HG03159 (cell line): ENCODE data around the gene DIP2B.

Source experiments
- ATAC-seq: cut with Tn5 transposase; IDR thresholded peaks from one replicate; pipeline ENCODE4 v1.9.1; 2021; ENCODE audit warnings: mild to moderate bottlenecking, moderate library complexity; ENCODE audit not compliant: unreplicated experiment

DIP2B gene

DNA sequence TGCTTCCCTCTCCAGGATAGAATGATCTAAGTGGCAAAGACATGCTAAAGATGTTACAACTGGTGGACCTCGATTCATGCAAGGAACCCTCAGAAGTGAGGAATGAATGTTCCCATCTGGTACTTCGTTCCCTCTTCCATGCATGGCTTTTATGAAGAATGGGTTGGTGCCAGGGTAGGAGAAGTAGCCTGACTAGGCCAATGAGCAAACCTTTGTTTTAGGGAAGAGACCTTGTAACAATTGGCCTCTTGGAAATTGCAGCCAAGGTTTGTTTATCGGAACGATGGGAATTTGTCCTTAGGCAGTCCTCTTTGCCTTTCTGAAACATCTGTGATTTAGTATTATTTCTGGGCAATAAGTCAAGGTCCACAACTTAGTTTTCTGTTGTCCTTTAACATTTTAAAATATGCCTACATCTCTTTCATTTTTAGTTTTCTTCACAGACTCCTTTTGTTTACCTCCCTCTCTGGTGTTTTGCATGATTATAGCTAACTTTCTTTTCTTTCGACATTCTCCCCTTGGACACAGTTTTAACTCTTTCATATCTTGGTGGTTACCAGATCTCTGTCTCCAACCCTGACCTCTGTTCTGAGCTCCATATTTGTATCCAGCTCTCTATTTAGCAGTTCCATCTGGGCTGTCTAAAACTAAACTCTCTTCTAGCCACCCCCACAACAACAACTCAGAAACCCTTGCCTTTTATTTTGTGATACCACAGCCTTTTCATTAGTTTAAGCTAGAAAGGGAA, 70.0 kb downstream of the DIP2B start:
- ATAC-seq = no peak

DNA sequence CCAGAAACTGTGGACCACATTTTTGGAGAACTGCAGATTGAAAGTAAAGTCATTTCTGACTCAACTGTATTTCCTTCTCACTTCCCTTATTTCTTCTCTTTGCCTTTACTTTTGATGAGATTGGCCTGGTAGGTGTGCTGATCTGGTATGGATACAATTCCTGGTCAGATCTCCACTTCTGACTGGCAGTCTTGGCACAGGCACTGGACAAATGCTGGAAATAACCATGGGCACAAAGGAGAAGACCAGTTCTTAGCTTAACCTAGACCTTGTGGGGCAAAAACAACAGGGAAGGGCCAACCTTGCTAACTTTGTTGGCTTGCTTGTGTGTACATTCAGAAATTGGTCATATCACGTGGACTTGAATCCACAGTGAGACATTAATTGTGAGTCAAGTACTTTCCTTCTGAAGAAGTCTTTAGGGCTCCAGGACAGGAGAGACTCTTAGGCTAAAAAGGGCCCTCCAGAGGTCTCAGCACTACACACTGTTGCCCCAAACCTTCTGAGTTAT, 75.0 kb downstream of the DIP2B start:
- no peak for ATAC-seq

DNA sequence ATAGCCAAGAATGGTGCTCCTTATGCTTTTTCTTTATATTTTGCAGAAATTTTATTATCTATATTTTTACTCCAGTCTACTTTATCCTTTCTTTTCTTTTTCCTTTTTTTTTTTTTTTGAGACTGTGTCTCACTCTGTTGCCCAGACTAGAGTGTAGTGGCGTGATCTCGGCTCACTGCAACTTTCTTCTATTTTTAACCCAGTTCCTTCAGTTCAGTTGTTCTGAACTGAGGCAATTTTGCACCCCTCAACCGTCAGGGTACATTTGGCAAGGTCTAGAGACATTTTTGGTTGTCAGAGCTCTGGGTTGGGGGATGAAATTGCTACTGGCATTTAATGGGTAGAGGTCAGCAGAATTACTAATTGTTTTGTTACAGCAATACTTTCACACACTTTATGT, 75.7 kb downstream of the DIP2B start:
- no peak for ATAC-seq

DNA sequence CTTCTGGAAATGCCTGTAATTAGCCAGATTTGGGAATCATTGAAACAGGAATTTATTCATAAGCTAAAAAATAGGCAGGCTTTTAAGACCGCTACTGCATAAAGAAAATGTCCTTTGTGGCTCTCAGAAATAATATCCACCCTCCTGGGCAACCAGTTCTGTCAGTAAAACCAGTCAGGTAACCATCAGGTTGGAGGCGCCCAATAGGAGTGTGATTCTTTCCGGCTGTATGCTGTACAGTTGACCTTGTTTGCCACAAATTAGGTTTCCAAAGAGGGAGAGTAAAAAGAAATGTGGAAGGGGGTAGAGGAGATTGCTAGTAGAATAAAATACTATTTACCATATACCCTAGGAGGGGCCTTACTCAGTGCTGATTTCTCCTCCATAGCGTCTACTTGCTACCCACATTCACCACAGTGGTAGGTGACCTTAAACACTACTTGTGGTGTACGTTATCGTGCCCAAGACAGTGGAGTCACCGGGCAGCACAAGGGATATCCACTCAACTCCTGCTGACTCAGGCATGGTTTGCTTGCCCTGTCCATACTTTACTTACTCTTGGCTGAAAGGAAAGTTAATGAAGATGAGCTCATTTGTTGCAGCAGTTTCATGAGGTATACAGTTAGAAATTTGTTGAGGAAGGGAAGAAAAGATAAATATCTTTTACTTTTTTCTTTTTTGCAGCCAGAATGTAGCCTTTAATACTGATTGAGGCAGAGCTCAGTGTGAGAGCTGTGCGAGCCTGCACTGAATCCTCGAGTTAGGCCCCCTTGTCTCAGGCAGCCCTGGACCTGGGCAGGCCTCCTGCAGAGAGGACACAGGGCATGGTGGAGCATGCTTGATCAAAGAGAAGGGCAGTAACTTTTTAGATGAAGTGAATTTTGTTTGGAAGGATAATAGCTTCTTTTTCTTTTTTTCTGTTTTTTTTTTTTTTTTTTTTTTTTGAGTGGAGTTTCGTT, 76.7 kb downstream of the DIP2B start:
- no peak for ATAC-seq

DNA sequence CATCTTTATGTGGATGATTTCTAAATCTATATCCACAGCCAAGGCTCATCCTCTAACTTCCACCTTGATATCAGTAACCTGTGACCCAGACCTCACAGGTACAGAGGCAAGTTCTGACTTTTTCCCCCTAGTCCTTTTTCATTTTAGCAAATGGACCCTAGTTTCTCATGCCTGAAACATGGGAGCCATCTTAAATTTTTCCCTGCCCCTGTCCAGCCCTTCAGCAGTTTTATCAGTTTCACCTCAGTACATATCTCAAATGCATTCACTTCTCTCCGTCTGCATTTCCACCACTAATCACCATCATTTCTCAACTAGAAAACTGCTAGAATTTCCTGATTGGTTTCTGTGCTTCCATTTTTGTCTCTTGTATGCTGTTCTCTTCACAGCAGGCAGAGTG, 79.3 kb downstream of the DIP2B start:
- no peak for ATAC-seq

DNA sequence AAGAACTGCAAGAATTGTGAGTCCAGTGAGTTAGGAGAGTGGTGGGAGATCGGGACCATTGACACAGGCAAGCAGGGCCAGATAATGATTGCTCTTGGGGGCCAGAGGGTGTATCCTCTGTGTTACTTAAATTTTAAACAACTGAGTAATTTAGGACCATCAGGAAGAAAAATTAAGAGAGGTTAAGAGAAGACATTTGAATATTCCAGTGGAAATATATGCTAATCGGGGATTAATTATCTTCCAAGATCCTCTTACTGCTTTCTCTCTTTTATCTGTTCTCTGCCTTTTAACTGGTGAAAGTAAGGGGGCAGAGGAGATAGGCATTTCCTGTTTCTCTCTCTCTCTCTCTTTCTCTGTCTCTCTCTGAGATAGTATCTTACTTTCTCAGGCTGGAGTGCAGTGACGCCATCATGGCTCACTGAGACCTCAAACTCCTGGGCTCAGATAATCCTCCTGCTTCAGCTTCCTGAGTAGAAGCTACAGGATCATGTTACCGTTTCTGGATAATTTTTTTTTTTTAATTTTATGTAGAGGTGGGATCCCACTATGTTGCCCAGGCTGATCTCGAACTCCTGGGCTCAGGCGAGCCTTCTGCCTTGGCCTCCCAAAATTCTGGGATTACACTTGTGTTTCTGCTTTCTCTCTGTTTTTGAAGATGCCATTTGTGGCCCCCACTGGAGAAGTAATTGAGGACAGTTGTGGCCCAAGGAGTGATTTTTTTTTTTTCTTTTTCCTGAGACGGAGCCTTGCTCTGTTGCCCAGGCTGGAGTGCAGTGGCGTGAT, 85.1 kb downstream of the DIP2B start:
- no peak for ATAC-seq

DNA sequence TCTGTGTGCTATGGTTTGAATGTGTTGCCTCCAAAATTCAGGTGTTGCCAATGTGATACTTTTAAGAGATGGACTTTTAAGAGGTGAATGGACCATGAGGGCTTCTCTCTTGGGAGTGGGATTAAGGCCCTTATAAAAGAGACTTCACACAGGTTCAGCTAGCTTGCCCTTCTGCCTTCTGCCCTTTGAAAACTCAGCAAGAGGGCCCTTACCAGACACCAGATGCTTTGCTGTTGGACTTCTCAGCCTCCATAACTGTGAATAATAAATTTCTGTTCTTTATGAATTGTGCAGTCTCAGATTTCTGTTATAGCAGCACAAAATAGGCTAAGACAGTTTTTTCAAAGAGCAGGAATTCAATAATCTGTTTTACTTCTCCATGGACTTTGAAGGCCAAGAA, 86.1 kb downstream of the DIP2B start:
- no peak for ATAC-seq

DNA sequence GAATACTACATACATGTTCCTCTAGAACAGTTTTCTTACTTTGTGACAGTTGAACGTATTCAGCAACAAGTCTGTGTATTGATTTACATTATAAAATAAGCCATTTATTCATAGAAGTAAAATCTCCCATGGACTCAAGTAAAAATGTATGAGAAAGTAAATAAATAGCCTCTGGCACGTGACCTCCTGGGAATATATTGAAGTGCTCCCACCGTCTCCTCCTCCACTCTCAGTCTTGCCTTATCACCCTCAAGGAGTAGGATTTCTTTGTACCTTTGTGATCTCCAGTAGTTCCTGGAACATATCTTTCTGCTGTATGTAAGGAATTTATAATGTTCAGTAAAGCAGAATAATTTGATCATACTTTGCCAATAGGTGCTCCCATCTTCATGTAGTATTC, 90.9 kb downstream of the DIP2B start:
- ATAC-seq = no peak

DNA sequence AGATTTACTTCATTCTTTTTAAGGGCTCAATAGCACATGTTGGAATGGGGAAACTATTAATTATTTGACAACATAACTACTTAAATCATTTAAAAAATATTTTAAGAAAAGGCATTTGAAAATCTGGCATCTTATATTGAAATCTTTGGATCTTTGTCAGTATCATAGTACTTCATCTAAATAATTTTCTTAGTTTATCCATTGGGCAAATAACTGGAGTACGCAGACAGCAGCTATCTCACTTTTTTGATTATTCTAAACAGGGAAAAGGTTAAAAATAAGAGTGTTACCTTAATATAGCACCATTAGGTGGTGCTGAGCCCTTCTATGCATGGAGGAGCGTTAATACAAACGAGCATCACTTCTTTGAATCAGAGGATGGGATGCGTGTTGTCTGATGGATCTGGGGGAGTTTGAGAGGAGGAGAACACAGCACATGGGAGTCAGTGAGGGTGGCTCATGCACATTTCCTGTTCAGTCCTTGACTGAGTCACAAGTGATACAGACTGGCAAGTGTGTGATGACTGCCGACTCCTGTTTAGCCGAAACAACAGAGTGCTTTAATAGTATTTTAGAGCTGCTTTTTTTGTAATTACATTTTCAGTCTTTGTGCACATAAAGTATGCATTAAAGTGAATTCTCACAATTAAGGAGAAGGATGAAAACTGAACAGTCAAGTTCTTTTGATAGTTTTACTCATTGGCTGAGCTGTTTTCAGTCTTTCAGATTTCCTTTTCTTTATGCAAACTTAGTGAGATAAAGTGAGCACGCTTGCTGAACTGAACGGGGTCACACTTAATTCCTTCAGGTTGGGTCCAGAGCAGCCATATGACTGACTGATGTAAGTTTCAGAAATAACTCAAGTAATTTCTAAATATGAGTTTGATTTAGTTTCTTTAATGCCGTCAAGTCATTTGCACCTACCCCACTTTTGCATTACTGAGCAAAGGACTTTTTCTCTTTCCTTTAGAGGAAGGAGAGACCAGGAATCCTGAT, 92.7 kb downstream of the DIP2B start:
- ATAC-seq = peak; percentile 82

DNA sequence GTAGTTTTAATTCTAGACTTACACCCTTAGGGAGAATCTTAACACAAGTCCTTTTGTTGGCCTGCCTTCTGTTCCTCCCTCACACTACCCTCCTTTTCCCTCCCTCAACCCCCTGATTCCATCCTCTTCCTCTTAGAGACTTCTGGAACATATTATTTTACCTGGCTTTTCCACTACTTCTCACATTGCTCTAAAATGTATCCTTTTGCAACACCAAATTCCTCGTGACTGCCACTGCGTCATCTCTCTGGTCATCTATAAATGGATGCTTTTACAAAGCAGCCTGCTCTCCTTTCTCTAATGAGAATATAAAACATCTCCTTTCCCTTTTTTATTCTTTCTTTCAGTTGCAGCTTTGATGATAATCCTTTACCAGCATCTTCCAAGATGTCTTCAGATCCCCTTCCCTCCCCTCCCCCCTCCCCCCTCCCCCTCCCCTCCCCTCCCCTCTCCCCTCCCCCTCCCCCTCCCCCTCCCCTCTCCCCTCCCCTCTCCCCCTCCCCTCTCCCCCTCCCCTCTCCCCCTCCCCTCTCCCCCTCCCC, 93.6 kb downstream of the DIP2B start:
- no peak for ATAC-seq

DNA sequence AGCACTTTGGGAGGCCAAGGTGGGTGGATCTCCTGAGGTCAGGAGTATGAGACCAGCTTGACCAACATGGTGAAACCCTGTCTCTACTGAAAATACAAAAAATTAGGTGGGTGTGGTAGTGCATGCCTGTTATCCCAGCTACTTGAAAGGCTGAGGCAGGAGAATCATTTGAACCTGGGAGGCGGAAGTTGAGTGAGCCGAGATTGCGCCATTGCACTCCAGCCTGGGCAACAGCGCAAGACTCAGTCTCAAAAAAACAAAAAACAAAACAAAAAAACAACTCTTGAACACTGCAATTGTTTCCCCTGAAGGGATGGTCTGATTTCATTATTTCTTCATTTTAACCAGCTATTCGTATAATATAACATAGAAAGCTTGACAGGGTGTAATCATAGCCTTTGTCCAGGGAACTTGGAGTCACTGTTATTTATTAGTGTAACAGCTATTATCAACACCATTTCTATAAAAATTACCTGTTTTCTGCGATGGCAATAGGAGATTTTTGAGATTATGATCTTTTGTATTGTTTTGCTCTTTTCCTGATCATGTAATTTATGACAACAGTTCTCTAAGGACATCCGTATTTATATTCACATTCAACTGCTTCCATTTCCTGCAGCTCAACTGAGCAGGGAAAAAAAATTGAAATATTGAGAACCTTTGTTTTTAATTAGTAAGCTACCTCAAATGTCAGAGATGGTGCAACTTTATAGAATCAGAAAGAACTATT, 94.7 kb downstream of the DIP2B start:
- no peak for ATAC-seq

DNA sequence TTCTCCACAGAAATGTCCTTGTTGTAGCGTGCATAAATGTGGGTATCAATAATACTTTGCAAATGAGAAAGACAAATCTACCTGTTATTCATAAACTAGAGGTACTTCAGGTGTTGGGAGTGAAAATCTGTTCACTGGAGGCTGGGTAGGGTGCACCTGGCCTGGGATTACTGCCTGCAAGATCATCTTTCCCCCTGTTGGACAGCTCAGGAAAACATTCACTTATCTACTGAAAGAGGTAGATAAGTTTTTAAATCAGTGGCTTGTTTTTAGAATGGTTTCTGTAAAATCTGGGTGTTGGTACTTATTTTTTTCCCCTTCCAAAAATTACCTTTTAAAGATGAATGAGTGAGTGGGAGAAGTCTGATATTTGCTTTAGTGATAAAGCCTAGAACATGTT, 95.6 kb downstream of the DIP2B start:
- ATAC-seq = no peak

DNA sequence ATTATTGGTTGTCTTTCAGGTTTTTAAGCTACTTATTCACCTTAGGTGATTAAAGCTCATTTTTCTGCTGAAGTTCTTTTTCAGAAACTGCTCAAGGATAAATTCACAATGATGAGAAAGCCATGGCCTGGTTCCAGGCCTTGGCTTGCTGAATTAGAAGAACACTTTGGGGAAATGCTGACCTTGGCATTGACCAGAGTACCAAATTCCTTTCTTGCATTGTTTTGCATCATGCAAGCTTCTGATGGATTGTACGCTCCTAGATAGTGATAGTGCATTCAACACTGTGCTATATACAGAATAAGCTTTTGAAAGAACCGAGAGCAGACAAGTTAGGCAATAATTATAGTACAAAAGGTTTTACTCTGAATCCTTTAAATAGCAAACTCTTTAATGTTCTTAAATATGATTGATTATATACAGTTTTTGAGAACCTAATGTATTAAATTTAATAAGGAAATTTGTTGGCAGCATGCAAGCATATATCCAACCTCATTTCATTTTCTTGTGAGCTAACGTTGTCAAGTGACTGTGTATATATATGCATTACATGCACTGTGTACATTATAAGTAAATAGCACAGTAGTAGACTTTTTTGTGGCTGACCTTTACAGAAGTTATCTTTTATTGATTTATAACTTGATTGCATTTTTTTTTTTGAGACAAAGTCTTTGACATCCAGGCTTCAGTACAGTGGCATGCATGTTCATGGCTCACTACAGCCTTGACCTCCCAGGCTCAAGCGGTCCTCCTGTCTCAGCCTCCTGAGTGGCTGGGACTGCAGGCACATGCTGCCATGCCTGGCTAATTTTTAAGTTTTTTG, 99.2 kb downstream of the DIP2B start:
- ATAC-seq = no peak

DNA sequence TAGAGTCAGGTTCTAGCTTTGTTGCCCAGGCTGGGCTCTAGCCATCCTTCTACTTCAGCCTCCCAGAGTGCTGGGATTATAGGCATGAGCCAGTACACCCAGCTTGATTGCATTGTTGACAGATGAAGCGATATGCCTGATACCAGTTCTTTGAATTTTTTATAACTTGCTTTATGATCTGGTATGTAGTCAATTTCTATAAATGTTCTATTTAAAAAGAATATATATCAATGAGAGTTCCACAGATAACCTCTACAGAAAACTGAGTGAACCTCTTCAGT, 99.8 kb downstream of the DIP2B start:
- ATAC-seq = no peak

DNA sequence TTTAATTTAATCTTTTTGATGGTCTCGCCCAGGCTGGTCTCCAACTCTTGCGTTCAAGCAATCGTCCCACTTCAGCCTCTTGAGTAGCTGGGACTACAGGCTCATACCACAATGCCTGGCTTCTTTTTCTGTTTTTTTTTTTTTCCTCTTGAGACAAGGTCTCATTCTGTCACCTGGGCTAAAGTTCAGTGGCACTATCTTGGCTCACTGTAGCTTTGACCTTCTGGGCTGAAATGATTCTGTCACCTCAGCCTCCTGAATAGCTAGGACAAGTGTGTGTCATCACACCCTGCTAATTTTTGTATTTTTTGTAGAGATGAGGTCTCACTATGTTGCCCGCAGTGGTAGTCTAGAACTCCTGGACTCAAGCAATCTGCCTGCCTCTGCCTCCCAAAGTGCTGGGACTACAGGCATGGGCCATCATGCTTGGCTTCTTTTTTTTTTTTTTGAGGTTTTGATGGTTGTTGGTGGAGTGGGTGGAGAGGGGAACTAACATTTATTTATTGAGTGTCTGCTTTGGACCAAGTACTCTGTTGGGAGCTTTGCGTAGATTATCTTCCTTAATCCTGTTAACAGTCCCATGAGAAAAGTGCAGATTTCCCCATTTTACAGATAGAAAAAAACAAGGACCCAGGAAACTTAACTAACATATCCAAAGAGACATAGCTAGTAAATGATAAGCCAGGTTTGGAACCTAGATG, 102.0 kb downstream of the DIP2B start:
- no peak for ATAC-seq

DNA sequence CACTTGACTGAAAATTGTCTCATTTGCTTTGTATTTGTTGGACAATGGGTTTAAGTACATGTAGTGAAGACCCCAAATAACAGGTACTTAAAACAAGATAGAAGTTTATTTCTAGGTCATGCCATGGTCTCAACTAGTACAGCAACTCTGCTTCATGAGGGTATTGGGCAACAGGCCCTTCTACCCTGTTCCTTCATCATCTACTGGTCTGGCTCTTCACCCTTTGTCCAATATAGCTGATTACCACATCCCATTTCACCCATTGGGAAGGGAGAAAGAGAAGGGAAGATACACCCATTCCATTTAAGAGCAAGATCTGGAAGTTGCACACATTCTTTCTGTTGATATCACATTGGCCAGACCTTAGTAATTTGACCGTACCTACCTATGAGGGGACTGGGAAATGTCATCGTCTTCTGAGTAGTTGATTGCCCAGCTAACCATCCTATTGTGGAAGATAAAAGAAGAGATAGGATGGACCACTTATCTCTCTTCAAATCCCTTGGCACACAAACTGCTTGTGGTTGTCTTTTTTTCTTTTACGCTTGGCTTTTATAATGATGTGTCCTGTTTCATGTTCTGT, 104.6 kb downstream of the DIP2B start:
- no peak for ATAC-seq

DNA sequence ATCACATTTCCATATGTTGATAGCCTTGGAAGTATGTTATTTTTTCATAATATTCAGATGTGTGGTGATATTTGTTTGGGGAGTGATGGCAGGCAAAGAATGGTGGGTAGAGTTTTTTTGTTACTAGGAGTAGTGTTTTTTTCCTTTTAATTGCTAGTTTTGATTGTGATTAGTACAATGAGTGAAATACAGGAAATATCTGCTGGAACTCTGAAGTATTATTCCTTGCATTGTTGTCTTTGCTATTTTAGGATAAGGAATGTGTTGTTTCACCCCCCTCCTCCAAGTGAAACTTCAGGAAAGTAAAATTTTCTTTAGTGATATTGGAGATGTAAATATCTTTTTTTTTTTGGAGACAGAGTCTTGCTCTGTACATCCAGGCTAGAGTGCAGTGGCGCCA, 105.4 kb downstream of the DIP2B start:
- ATAC-seq = no peak
